Tibial nerve (tissue), 4 donors: Measurements from ENCODE around the gene LAT. TPM values are rescaled to one million over a fixed set of nuclear protein-coding genes. Genes with fewer than 3 reads are reported as not detected.
"Not testable (repeated sequence)": the region's sequence is repeated elsewhere in the genome, so short reads cannot be mapped to it uniquely, and the experiment has no call there.

ENCODE experiments used
- DNase-seq, 2 donors: peaks; one replicate each; pipeline ENCODE4 v3.0.0-alpha.2; 2019; ENCODE audit warnings: low spot score in 2 of 2
- H3K27ac ChIP-seq, 4 donors: fragments of 200-600 bp; sonication (generic) in 3 of 4; one replicate each; pipeline ENCODE4 v1.5.1; 2017 to 2019; ENCODE audit warnings: mild to moderate bottlenecking in 1 of 4
- H3K27me3 ChIP-seq, 2 donors: fragments of 200-600 bp; sonication (generic) in 1 of 2; one replicate each; pipeline versions ENCODE4 v1.5.1 to v1.6.0; 2017 to 2019
- H3K36me3 ChIP-seq, 3 donors: fragments of 200-600 bp; sonication (generic); one replicate each; pipeline ENCODE4 v1.5.1; 2018 to 2019
- H3K4me1 ChIP-seq, 4 donors: fragments of 200-600 bp; sonication (generic) in 3 of 4; one replicate each; pipeline ENCODE4 v1.5.1; 2017 to 2019
- H3K4me3 ChIP-seq, 4 donors: fragments of 200-600 bp; sonication (generic) in 3 of 4; one replicate each; pipeline ENCODE4 v1.5.1; 2017 to 2019; ENCODE audit warnings: mild to moderate bottlenecking in 1 of 4, moderate library complexity in 1 of 4
- H3K9me3 ChIP-seq, 4 donors: fragments of 200-600 bp; sonication (generic) in 3 of 4; one replicate each; pipeline ENCODE4 v1.5.1; 2017 to 2019
- CTCF ChIP-seq, 5 experiments: fragments of 200-600 bp in 3 of 5; fragments of 450-650 bp in 2 of 5; sonication (generic) in 3 of 5; IDR thresholded peaks; one replicate each; pipeline ENCODE4 v1.5.1; 2016 to 2019; ENCODE audit warnings: antibody characterized with exemption in 5 of 5, mild to moderate bottlenecking in 3 of 5, moderate library complexity in 2 of 5
- EP300 ChIP-seq, 2 donors: sonication (generic); formaldehyde crosslinking; IDR thresholded peaks; one replicate each; pipeline ENCODE4 v1.6.1; 2017; ENCODE audit warnings: antibody characterized with exemption in 2 of 2, mild to moderate bottlenecking in 1 of 2
- POLR2A ChIP-seq, 2 donors: fragments of 450-650 bp; IDR thresholded peaks; one replicate each; pipeline ENCODE4 v1.6.1; 2017; ENCODE audit warnings: antibody characterized with exemption in 2 of 2, mild to moderate bottlenecking in 2 of 2, moderate library complexity in 2 of 2
- WGBS, 2 donors: methylation state at CpG; one replicate each; pipeline ENCODE4 v1.1.5; 2018; 5-methylcytosine and 5-hydroxymethylcytosine counted together
- total RNA-seq, 4 donors: library from RNA; depleted of rRNA; stranded (reverse); fragments of >200 nt; gene quantifications; one replicate each; pipeline ENCODE4 v1.1.0, GENCODE V29; 2016

The LAT gene
- total RNA-seq, 4 donors from 2014 or later: 9.4 to 15.3 (median 12.4) TPM

DNA sequence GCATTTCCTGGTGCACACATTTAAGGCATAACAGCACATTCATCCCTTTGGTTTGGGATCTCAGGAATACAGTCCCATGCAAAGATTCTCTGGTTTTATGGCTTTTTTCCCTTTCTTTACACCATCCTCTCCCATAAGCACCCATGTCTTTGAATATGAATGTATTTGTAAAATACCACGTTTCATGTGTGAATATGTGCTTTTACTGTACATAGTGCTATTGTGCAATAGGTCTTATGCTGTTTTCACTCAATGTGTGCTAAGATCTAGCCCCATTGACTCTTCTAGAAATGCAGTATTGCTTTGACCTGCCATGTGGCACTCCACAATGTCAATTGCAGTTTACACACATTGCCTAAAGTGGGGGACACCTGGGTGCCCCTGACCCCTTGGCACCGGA, 20.4 kb upstream of the LAT start:
- no peaks in the 10 kb centered on the region for H3K27me3 ChIP-seq
- no peak overlapping the region for H3K4me3 ChIP-seq
- H3K36me3 ChIP-seq: peaks cover 3 to 70% (median 12%) of the 10 kb centered on the region in 3 donors
- DNase-seq: no peak
- no peak for TF ChIP-seq CTCF (IDR thresholded peaks at IDR 0.05)
- no peak for TF ChIP-seq POLR2A (IDR thresholded peaks at IDR 0.05)
- no peak for TF ChIP-seq EP300 (IDR thresholded peaks at IDR 0.05)
- WGBS, 2 donors: 84 to 88% methylated on average over 2 of the region's 2 CpGs
- no peak overlapping the region for H3K27ac ChIP-seq
- no peaks in the 10 kb centered on the region for H3K9me3 ChIP-seq
- no peaks in the 10 kb centered on the region for H3K4me1 ChIP-seq

- no peaks in the 10 kb centered on the region for H3K9me3 ChIP-seq
- no peaks in the 10 kb centered on the region for H3K4me1 ChIP-seq
- no peak overlapping the region for H3K4me3 ChIP-seq
- DNase-seq: no peak
- WGBS, 2 donors: 86 to 88% methylated on average over 4 of the region's 4 CpGs
- no peaks in the 10 kb centered on the region for H3K27me3 ChIP-seq
- TF ChIP-seq CTCF (IDR thresholded peaks at IDR 0.05): no peak
- TF ChIP-seq POLR2A (IDR thresholded peaks at IDR 0.05): no peak
- TF ChIP-seq EP300 (IDR thresholded peaks at IDR 0.05): no peak
- peaks cover 0 to 50% (median 12%) of the 10 kb centered on the region in 3 donors for H3K36me3 ChIP-seq
- H3K27ac ChIP-seq: no peak overlapping the region
Observed at GRCh38 chr16:28967156-28967555, 17.7 kb upstream of the LAT start.

DNA sequence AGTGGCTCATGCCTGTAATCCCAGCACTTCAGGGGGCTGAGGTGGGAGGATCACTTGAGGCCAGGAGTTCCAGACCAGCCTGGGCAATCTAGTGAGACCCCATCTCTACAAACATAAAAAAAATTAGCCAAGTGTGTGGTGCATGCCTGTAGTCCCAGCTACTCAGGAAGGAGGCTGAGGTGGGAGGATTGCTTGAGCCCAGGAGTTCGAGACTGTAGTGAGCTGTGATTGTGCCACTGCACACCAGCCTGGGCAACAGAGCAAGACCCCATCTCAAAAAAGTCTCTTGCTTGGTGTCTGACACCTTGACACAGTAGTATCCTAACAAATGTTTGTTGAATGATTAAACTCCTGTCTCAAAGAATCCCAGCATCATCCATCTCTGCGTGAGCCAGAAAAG, 15.2 kb upstream of the LAT start:
- Histone ChIP-seq H3K36me3 (peaks cover 0 to 25% (median 0%) of the 10 kb centered on the region in 3 donors), H3K4me1 (peaks cover 0 to 11% (median 0%) of the 10 kb centered on the region in 4 donors)
- H3K9me3 ChIP-seq, DNase-seq, H3K27ac ChIP-seq, H3K27me3 ChIP-seq, H3K4me3 ChIP-seq: not testable (repeated sequence)
- WGBS, 2 donors: 84 to 96% methylated on average over 2 of the region's 2 CpGs

DNA sequence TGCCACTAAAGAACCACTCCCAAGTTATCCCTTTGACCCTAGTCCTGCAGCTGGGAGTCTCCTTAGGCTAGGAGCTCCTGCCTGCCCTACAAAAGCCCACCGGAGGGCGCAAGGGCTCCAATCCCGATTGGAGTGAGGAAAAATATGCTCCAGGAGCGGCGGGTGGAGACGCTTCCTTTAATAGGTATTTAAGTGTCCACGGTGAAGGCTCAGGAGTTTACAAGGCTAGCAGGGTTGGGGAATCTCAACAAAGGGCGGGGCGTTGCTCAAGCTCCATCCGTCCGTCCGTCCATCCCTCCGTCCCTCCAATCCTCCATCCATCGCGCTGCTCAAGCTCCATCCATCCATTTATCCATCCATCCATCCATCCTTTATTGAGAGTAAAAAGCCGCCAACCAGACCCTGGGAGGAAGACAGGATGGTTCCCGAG, 10.8 kb upstream of the LAT start:
- H3K9me3 ChIP-seq: no peaks in the 10 kb centered on the region
- no peaks in the 10 kb centered on the region for H3K27me3 ChIP-seq
- peak overlapping the region; percentile 91 to 97 (median 94) for H3K4me3 ChIP-seq
- H3K27ac ChIP-seq: peak overlapping the region; percentile 85 to 93 (median 90)
- H3K36me3 ChIP-seq: peaks cover 0 to 27% (median 0%) of the 10 kb centered on the region in 3 donors
- 0% methylated on average over 17 of the region's 17 CpGs for WGBS, 2 donors
- H3K4me1 ChIP-seq: peaks cover 0 to 33% (median 12%) of the 10 kb centered on the region in 4 donors
- DNase-seq: peak in 1 of 2 donors; percentile 51
- peak; percentile 39 to 56 (median 45) for TF ChIP-seq CTCF (IDR thresholded peaks at IDR 0.05)
- TF ChIP-seq POLR2A (IDR thresholded peaks at IDR 0.05): no peak

DNA sequence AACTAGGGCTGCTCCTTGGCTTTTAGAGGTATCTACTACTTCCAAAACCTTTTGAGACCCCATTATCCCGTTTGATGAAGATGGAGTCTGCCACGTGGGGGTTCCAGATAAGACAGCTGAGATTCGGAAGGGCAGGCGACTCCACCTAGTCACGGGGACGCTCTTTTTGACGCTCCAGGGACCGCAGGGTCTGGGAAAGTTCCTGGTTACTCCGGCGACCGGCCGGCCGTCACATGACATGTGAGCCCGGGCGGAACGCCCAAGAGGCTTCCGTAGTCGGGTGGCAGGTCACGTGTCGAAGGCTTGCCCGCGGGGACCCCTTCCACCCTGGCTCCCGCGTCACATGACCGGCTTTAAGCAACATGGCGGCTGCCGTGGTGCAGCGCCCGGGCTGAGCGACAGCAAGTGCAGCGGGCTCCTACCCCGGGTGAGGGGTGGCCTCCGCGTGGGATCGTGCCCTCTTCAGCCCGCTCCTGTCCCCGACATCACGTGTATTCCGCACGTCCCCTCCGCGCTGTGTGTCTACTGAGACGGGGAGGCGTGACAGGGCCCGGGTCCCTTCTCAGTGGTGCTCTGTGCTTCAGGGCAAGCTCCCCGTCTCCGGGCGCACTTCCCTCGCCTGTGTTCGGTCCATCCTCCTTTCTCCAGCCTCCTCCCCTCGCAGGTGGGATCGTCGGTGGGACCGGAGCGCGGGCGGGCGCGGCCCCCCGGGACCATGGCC, 10.3 kb upstream of the LAT start, which contains the start of gene SPNS1:
Gene SPNS1, plus strand, starts transcription at position 342 of the 721 bp plus-strand sequence. Its CDS starts 374 bp downstream, at position 716.
- Histone ChIP-seq H3K27me3 (no peaks in the 10 kb centered on the region), H3K4me3 (peak within 1 kb of the TSS; percentile 91 to 97 (median 94)), H3K9me3 (no peaks in the 10 kb centered on the region), H3K4me1 (peaks cover 0 to 33% (median 12%) of the 10 kb centered on the region in 4 donors), H3K36me3 (peaks cover 0 to 29% (median 0%) of the 10 kb centered on the region in 3 donors), H3K27ac (peak within 1 kb of the TSS; percentile 85 to 93 (median 90))
- peak in 1 of 2 donors; percentile 49 for TF ChIP-seq POLR2A (IDR thresholded peaks at IDR 0.05)
- peak; percentile 96 to 98 for TF ChIP-seq EP300 (IDR thresholded peaks at IDR 0.05)
- peak in 1 of 5 experiments; percentile 28 for TF ChIP-seq CTCF (IDR thresholded peaks at IDR 0.05)
- DNase-seq: peak; percentile 97 to 98
- WGBS, 2 donors: 0% methylated on average over 19 to 52 of the region's 60 CpGs
